Activated T-cell treated with anti-CD3 and anti-CD28 coated beads, Interleukin-2, amount 50 U/mL, for 1 hour (primary cell): Measurements from ENCODE around the gene ABCB10.
"Not testable (repeated sequence)": the region's sequence is repeated elsewhere in the genome, so short reads cannot be mapped to it uniquely, and the experiment has no call there.

ENCODE experiments used
- DNase-seq: peaks from one replicate; pipeline ENCODE4 v3.0.0-alpha.2; 2020

ABCB10 gene

DNA sequence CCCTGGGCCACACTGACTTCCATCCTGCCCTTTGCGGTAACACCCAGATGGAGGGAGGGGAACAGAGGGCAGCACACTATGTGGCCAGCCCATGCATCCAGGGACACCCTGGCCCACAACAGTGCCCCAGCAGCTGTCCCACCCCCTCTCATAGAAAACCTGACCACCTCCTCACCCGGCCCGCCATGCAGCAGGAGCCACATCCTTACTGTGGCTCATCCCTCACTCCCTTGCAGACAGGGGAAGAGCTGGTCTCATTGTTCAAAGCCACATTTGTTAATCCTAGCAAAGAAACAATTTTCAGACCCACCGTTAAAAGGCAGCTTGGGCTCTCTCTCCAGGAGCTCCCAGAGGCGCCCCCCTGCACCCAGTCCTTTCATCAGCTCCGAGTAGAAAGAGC is 27.2 kb downstream of the ABCB10 start:
- DNase-seq = no peak

DNA sequence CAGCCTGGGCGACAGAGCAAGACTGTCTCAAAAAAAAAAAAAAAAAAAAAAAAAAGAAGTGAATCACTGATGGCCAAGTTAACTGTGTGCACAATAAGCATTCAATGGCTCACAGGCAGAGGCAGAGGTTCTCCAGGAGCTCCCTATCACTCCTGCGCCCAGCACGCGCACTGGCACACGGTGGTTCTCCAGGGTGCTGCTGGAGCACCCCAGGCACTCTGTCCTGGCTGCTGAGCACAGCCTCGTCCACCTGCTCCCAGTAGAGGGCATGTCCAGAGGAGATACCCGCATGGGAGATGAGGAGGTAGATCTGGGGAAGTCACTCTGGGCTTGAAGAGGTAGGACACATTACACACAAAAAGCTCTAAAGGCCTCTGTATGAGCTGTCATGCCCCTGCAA is 28.9 kb downstream of the ABCB10 start:
- no peak for DNase-seq

DNA sequence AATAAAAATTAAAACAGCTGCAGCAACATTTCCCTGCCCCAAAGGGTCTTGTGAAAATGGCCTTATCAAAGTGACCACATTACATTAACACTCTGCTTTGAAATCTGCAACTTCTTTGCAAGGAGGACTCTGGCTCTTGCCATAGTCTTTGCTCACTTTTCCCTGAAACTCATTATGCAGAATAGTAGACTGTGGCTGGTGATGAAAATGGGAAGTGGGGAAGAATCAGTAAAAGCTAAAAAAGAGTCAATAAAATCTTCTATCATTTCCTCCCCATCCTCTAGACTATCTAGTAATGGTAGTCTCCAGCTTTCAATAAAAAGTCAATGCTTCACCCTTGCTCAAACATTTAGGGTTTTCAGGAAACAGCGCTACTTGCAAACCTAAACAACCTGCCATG is 31.8 kb downstream of the ABCB10 start:
- no peak for DNase-seq

DNA sequence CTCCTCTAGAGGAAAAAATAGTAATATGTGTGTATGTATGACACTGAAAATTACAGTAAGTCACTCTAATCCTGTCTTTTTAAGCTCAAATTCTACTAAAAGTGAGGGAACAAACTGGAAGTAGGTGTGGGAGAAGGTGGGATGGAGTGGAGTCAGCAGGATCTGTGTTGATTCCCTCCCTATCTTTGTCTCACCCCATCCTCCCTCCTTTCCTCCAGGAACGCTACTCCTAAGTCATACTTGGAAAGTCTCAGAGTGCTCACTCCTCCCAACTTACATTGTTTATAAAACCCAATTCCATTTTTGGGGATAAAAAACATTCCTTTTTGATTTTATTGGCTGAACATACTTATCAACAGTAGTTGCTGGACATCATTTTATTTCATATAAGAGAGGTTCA is 35.5 kb downstream of the ABCB10 start:
- no peak for DNase-seq

DNA sequence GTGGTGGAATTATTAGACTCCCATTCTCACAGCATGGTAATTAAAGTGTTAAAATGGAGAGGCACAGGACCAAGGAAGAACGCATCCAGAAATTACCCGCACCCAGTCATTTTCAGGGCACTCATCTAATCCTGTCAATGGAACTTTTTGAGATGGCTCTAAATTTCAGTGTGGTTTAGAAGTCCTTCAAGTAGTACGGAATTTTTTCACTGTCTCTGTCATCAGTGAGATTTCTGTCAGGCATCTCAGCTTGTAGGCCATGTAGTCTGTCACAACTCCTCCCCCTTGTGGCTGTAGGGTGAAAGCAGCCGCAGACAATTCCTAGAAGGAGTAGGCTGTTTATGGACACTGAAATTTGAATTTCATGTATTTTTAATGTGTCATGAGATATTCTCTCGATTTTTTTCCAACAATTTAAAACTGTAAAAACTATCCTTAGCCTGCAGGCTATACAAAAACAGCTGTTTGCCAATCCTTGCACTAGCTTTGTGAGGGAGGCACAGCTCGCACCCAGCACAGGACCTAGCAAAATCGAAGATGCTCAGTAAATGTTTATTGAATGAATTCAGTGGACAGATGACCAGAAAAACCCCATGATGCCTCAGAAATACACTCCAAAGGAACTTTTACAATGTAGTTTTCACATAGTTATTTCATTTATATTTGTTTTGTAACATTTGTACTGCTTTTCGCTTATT is 43.8 kb downstream of the ABCB10 start:
- peak; percentile 50 for DNase-seq

DNA sequence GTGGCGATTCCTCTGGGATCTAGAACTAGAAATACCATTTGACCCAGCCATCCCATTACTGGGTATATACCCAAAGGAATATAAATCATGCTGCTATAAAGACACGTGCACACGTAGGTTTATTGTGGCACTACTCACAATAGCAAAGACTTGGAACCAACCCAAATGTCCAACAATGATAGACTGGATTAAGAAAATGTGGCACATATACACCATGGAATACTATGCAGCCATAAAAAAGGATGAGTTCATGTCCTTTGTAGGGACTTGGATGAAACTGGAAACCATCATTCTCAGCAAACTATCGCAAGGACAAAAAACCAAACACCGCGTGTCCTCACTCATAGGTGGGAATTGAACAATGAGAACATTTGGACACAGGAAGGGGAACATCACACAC is 46.9 kb downstream of the ABCB10 start:
- not testable (repeated sequence) for DNase-seq

DNA sequence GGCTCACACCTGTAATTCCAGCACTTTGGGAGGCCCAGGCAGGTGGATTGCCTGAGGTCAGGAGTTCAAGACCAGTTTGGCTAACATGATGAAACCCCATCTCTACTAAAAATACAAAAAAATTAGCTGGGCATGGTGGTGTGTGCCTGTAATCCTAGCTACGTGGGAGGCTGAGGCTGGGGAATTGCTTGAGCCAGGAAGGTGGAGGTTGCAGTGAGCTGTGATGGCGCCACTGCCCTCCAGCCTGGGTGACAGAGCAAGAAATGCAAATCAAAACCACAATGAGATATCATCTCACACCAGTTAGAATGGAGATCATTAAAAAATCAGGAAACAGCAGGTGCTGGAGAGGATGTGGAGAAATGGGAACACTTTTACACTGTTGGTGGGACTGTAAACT is 47.3 kb downstream of the ABCB10 start:
- not testable (repeated sequence) for DNase-seq

DNA sequence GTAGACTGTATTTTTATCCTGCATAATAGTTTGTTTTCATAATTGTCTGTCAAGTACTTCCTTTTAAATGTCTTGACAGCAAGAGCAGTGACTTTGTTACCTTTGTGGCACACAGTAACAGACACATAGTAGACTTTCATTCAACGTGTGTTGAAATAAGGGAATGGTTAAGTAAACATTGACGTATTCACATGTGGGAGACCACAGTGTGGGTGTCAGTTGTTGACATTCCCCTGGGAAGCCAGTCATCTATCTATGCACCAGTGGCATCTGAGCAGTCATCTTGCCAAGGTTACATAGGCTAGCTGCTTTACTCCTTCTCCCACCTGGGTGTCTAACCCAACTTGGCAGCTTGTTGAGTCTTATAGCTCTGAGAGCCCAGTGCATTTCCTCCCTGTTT is 48.9 kb downstream of the ABCB10 start:
- no peak for DNase-seq

DNA sequence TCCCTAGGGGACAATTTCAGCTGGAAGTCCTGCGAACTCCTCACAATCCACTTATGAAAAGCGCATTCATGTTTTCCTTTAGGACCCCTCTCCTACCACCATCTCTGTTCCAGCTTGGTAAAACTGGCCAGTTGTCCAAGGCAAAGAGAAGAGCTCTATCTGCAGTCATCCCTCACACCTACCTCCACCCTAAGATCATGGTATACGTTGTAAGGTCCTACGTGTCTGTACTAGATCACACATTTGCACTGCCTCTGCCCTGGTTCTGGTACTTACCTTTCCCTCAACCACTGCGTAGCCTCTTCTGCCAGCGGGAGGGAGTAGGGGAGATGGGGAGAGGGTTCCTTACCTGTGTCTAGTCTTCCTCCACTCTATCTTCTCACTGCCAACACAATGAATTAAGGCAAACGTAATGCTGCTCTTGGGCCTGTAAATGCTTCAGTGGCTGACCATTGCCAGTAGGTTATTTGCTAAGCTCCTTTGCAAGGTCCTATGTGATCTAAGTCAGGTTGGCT is 49.6 kb downstream of the ABCB10 start:
- DNase-seq = no peak

DNA sequence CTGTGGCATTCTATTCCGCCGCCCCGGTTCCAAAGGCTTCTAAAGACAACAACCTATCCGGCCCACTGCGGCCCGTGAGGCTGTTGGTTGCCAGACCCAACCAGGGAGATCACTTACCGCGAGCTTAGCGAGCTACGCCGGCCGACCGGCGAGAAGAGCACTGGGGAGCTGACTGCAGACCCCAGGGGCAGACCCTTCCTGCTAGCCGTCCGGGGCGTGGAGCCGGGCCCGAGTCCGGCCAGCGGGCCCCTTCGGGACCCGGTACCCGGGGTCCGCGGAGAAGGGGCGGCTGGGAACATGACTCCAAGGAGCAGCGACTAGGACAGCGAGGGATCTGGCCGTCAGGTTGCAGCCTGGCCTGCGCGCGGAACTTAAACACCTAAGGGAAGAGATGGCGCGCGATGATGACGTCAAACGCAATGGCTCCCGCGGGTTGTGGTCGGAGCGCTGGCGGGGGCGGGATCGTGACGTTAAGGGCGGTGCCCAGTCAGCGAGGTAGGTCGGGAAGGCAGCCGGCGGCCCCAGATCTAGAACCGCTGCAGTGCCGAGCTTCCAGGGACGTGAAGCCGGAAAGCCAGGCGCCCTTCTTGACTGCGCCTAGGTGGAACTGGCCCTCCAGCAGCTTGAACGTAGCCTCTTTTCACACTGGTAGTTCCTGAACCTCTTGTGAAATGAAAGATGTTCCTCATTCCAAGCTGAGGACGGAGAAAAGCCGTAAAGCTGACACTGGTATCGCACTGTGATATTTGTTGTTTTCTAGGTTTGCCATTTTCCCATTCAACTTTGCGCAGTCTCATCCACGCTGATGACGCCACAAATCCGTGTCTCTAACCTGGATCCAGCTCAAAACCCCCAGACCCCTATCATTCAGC is 50.3 kb downstream of the ABCB10 start, which contains the start of gene NUP133:
NUP133 (minus strand) TSS at position 391 of the 872 bp plus-strand sequence; CDS start at position 299, 92 bp downstream.
- DNase-seq = peak; percentile 98

DNA sequence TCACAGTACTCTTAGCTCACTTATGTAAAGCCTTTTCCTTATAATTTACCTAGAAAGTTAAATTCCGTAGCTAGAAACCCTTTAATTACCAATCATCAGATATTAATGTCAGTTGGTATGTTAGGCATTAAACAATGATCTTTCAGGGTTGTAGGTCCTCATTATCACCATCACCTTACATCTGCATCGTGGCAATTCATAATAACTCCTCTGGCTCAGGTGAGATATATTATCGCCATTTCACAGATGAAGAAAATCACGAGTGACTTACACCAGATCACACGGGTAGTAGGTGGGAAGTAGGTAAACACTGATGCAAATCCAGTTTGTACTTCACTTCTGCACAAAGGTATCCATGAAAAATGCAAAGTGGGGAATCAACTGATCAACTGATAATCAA is 51.0 kb downstream of the ABCB10 start:
- DNase-seq = no peak

DNA sequence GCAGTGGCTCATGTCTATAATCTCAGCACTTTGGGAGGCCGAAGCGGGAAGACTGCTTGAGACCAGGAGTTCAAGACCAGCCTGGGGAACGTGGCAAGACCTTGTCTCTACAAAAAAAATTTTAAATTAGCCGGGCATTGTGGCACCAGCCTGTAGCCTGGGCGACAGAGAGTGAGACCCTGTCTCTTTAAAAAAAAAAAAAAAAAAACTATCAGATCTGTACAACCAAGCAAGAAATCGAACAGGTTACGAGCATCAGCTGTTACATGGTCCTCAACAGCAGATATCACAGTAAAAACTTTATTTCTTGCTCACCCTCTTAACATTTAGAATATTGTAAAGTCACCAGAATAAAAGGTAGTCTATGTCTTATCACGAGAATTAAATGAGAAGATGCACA is 51.9 kb downstream of the ABCB10 start:
- no peak for DNase-seq

DNA sequence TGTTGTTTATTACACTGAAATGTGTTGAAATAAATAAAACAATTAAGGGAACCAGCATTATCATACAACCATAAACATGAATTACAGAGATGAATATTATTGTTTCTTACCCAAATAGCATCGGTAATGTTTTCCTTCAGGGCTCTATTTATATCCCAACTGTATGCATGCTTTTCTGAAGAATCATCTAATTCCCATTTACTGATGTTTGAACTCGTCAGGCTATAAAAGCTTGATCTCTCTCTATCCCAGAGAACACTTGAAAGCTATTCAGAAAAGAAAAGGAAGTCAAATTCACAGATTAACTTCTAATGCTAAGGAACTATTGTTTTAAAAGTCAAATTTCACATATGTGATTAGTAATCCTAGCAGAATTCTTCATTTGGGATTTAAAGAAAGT is 62.7 kb downstream of the ABCB10 start:
- DNase-seq = no peak

DNA sequence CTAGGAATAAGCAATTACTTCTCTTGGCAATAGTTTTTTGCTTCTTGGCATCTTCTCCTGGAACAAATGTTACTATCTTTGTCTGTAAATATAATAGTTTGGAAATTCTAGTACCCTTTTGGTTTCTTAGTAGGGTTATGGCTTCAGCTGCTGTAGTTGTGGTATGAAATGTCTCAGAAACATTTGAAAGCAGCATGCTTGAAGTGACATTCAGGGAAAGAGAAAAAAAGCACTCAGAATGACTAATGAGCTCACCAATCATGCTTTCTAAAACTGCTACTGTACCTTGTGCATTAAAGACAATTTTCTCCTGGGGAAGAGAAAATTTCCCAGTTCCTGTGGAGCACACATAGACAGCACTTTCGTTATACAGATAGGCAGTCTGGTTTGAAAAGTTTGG is 71.3 kb downstream of the ABCB10 start:
- DNase-seq = no peak

DNA sequence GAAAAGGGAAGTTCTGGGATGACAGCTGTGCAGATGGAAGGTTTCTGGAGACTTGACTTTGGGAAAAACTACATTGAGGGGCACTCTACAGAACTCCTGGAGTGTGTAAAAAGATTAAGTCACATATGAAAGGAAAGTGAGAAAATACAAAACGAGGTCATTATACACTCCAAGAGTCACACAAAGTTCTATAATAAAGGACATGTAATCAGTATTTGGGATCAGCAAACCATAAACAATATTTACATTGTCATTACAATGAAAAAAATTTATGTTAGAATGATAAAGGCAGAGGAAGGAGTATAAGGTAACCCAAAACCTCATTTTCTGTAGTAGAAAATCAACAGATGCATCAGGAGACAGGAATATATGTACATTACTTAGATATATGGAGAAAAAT is 73.2 kb downstream of the ABCB10 start:
- DNase-seq = no peak

DNA sequence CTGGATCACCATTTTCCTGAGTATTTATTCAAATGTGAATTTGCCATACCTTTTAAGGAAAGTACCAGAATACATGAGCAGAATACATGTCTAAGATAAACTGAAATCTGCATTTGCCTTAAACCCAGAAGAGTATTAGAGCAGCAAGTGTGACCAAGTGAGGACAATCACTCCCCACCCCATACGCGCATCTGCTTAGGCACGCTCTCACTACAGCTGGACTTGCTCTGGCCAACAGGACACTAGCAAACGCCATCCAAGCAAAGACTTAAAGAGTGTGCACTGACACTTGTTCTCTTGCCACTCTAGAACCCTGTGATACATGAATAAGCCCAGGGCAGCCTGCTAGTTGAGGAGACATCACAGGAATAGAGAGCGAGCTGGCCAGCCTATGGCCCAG is 76.0 kb downstream of the ABCB10 start:
- no peak for DNase-seq

DNA sequence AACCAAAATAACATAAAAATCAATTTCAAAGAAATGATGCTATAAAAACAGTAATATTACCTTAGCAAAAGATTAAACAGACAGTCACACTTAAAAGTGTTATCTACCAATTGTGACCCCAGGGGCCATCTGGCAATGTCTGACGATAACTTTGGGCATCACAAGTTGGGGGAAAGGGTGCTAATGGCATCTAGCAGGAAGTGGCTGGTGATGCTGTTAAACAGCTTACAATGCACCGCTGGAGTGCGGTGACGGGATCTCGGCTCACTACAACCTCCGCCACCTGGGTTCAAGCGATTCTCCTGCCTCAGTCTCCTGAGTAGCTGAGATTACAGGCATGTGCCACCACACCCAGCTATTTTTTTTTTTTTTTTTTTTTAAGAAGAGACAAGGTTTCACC is 78.0 kb downstream of the ABCB10 start:
- no peak for DNase-seq

DNA sequence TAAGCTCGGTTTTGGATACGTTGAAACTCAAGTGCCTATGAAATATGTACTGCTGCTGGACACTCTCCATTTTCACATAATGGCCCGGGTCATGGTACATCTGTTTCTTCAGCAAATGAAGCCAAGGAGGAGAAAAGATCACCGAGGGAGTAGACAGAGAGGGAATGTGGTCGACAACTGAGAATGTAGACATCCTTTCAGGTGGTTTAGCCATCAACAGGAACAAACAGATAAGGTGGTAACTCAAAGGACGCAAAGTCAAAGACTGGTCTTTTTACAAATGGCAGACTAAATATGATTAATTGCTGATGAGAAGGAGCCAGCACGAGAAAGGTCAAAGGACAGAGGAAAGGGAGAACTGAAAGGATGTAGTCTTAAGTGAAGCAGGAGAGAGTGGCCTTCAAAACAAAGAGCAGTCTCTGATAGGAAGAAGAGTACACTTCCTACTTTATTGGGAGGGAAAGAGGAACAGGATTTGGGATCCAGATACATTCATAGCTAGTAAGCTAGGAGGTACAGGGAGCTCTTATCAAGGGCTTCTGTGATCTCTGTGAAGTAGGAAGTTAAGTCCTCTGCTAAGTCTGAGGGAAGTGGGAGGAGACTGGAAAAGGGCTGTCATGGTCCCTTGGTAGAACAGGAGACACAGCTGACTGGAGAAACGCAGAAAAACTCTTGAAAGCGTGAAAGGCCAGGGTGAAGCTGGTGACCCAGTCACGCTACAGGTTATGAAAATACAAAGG is 78.7 kb downstream of the ABCB10 start:
- no peak for DNase-seq

DNA sequence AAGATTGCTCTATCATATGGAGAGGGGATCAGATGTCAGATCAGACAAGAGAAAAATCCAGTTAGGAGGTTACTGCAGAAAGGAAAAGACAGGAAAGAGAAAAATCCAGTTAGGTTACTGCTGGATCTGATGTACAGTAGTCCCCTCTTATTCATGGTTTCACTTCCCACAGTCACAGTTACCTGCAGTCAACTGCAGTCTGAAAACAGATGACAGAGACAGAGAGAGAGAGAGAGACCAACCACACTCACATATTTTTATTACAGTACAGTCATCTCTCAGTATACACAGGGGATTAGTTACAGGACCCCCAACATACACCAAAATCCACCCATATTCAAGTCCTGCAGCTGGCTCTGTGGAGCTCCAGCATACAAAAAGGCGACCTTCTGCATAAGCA is 79.7 kb downstream of the ABCB10 start:
- no peak for DNase-seq

DNA sequence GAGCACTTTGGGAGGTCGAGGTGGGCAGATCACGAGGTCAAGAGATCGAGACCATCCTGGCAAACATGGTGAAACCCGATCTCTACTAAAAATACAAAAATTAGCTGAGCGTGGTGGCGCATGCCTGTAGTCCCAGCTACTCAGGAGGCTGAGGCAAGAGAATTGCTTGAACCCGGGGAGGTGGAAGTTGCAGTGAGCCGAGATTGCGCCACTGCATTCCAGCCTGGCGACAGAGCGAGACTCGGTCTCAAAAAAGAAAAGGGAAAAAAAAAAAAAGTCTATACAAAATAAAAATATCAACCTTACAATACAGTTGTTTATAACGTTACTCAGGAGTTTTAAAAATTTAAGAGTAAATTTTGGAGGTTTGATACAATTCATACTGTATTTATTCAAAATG is 82.6 kb downstream of the ABCB10 start:
- DNase-seq = not testable (repeated sequence)

DNA sequence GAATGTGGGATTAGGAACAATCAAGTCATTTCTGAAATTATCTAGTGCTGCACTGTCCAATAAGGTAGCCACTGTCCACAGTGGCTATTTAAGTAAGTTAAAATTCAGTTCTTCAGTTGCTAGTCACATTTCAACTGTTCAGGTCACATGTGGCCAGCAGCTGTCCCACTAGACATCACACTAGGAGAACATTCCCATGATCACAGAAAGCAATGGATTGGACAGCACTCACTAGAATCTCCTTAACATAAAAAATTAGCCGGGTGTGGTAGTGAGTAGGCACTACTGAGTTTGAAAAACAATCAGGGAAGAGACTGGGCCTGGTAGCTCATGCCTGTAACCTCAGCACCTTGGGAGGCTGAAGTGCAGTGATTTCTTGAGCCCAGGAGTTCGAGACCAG is 84.0 kb downstream of the ABCB10 start:
- DNase-seq = no peak

DNA sequence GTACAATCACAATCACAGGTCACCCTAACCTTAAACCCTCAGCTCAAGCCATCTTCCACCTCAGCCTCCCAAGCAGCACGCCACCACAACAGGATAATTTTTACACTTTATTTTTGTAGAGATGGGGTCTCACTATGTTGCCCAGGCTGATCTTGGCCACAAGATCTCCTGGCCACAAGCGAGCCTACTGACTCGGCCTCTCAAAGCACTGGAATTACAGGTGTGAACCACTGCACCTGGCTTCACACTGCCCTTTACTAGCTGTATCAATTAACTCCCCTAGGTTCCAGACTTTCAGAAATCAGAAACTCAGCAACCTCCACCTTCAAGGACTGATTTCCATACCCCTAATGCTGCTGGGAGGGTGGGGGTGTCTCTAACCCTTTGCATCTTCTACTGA is 87.3 kb downstream of the ABCB10 start:
- no peak for DNase-seq

DNA sequence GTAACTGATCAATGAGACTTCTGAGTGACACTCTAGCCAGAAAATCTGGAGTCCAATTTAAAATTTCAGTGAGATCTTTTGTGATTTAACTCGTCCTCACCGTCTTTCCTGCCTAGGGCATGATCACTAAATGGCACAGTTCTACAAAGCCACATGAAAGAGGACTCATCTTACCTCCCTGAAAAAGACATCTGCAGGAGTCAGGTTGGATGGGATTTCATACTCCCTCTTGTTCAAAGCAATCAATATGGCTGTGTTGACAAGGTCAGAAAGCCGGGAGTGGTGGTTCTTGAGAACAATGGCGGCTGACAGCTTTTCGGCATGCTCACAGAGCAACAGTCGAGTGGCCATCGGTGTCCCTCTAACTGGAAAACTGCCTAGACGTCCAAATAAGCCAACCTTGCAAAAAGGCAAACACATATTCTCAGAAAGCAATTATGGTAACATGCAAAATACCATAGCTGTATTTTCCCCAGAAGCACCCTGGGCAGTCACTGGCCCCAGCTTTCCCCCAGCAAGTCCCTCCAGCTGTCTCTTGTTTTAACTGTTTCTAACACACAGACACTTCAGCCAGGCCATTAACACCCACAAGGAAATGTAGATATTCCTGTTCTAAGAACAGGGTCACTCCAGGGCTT is 88.0 kb downstream of the ABCB10 start:
- no peak for DNase-seq
